Left ventricle myocardium inferior (tissue), 1 donor: Measurements from ENCODE around the gene CIAPIN1. TPM values are rescaled to one million over a fixed set of nuclear protein-coding genes. Genes with fewer than 3 reads are reported as not detected.
"Not testable (repeated sequence)": the region's sequence is repeated elsewhere in the genome, so short reads cannot be mapped to it uniquely, and the experiment has no call there.

ENCODE experiments used
- DNase-seq: peaks from one replicate; pipeline ENCODE4 v3.0.0-alpha.2; 2020
- H3K27ac ChIP-seq: fragments of 200-600 bp; replicated peaks from 2 replicates; pipeline ENCODE4 v1.8.0; 2021
- H3K27me3 ChIP-seq: fragments of 200-600 bp; 2 replicates; pipeline ENCODE4 v1.8.0; 2021; ENCODE audit warnings: low read depth
- H3K36me3 ChIP-seq: fragments of 200-600 bp; 2 replicates; pipeline ENCODE4 v1.8.0; 2021
- H3K4me1 ChIP-seq: fragments of 200-600 bp; 2 replicates; pipeline ENCODE4 v1.8.0; 2021
- H3K4me3 ChIP-seq: fragments of 200-600 bp; 2 replicates; pipeline ENCODE4 v1.8.0; 2021; ENCODE audit warnings: mild to moderate bottlenecking, moderate library complexity
- H3K9me3 ChIP-seq: fragments of 200-600 bp; replicated peaks from 2 replicates; pipeline ENCODE4 v1.8.0; 2021
- CTCF ChIP-seq: fragments of 200-600 bp; IDR thresholded peaks from 2 replicates; pipeline ENCODE4 v1.8.0; 2021; ENCODE audit warnings: antibody characterized with exemption, mild to moderate bottlenecking, borderline replicate concordance
- intact Hi-C: fragments of 100-400 bp; cut with micrococcal nuclease; formaldehyde crosslinking; loops from one replicate; pipeline ENCODE4 v1.11.0; 2022
- total RNA-seq: library from RNA; stranded (reverse); fragmentation: NEBNext Ultra II Directional; extraction: Animal tissue kit (Norgen Biotek cat#: 25700); gene quantifications from one replicate; pipeline ENCODE4 v1.2.1, GENCODE V29; 2021
- donor health status: DM: no; HTN: yes; CAD: no; lungs with severe emphysema.

The CIAPIN1 gene
- total RNA-seq, 1 donor from 2014 or later: 43.2 TPM

DNA sequence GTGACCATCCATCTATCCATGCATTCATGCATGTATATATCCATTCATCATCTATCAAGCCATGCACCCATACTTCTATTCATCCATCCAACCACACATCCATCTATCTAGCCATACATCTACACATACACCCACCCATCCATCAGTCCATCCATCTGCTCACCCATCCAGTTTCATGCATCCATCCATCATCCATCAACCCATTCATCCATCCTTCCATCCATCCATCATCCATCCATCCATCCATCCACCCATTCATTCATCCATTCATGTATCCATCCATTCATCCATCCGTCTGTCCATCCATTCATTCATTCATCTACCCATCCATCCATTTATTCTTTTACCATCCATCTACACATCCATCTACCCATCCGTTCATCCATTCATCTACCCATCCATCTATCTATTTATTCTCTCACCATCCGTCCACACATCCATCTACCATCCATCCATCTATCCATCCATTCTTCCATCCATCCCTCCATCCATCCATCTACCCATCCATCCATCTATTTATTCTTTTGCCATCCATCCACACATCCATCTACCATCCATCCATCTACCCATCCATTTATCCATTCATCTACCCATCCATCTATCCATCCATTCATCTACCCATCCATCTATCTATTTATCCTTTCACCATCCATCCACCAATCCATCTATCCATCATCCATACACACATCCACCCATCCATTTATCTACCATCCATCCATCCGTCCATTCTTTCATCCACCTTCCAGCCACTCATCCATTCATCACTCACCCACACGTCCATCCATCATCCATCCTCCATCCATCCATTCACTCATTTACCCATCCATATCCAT is 39.4 kb downstream of the CIAPIN1 start:
- no peak for DNase-seq
- intact Hi-C loops: no loop called here

DNA sequence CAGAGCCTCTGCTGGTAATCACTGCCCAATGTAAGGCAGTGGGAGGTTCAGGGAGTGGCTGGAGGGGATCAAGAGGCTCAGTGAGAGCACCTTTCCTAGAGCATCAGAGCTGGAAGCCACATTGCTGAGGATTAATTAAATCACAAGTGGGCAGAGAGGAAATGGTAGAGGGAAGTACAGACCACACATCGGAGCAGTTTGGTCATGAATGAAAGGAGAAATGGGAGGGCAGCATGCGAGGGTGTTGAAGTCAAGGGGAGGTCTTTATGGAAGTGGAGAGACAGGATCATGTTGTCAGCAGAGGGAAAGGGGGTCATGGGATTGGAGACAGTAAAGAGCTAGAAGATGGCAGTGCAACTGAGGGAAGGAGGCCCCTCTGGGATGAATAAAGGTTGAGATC is 40.3 kb downstream of the CIAPIN1 start:
- Histone ChIP-seq H3K4me1 (peaks cover 24% of the 10 kb centered on the region), H3K27ac (no peak overlapping the region), H3K9me3 (no peaks in the 10 kb centered on the region), H3K4me3 (no peak overlapping the region), H3K36me3 (no peaks in the 10 kb centered on the region), H3K27me3 (no peaks in the 10 kb centered on the region)
- intact Hi-C loops: no loop called here
- DNase-seq: no peak
- TF ChIP-seq CTCF: no peak

More for the DNA sequence above, 39.4 kb downstream of the CIAPIN1 start:
- TF ChIP-seq CTCF: no peak
- Histone ChIP-seq H3K27me3 (no peaks in the 10 kb centered on the region), H3K4me3 (no peak overlapping the region), H3K27ac (no peak overlapping the region), H3K9me3 (no peaks in the 10 kb centered on the region), H3K36me3 (no peaks in the 10 kb centered on the region), H3K4me1 (peaks cover 24% of the 10 kb centered on the region)

DNA sequence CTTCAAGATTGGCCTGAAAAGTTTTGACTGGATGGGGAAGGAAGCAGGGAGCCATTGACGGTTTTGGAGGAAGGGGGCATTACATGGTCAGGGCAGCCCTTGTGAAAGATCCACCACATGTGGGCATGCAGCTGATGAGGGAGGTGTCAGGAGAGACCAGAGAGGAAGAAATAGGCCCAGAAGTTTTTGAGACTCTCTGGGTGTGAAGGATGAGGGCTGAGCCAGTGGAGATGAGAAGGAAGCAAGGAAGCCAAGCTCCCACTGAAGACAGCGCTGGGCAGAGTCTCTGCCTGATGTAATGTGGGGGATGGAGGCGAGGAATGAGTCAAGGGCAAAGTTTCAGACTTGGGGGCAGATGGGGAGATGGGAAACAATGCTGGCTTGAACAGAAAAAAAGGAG is 42.1 kb downstream of the CIAPIN1 start:
- Histone ChIP-seq H3K4me1 (peaks cover 15% of the 10 kb centered on the region), H3K4me3 (no peak overlapping the region), H3K36me3 (no peaks in the 10 kb centered on the region), H3K27me3 (no peaks in the 10 kb centered on the region), H3K27ac (no peak overlapping the region), H3K9me3 (no peaks in the 10 kb centered on the region)
- intact Hi-C loops: no loop called here
- DNase-seq: no peak
- no peak for TF ChIP-seq CTCF

GRCh38 chr16:57403965-57404817 is 43.0 kb downstream of the CIAPIN1 start, which contains the start of gene CCL17:
TSS of gene CCL17 (plus strand) at chr16:57404767. CDS start at chr16:57413933, 9,166 bp downstream.
- Histone ChIP-seq H3K27me3 (no peaks in the 10 kb centered on the region), H3K4me1 (peaks cover 7% of the 10 kb centered on the region), H3K4me3 (no peak within 1 kb of the TSS), H3K9me3 (no peaks in the 10 kb centered on the region), H3K27ac (no peak within 1 kb of the TSS), H3K36me3 (no peaks in the 10 kb centered on the region)
- TF ChIP-seq CTCF: no peak
- intact Hi-C loops: no loop called here
- no peak for DNase-seq

DNA sequence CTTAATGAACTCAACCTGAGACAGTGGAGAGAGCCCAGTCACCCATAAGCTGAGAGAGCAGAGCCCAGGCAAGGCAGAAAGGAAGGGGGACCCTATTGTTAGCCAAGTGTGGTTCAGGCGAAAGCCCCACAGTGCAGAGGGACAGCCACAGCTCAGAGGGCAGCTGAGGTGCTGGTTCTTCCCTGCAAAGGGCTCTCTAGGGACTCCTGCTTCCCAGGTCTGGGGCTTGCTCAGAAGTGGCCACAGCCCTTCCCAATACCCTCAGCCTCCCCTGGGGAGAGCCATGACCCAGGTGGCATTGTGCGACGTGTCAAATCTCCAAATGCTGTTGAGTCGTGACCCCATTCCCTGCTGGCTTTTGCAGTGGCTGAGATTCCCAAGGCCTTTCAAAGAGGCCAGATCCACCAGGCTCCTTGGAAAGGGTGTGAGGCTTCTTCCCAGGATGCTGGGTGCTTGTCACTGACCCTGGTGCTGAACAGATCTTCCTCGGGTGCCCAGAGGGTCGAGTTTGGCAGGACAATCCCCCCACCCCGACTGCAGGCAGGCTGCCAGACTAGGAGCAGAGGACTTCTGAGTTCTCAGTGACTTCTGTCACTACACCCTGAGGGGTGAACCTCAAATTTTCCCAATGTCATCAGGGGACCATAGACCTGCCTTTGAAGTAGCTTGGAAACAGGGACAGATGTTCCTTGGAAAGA is 45.1 kb downstream of the CIAPIN1 start:
- H3K4me3 ChIP-seq: no peak overlapping the region
- no peak overlapping the region for H3K27ac ChIP-seq
- H3K27me3 ChIP-seq: no peaks in the 10 kb centered on the region
- TF ChIP-seq CTCF: no peak
- no peaks in the 10 kb centered on the region for H3K4me1 ChIP-seq
- no peaks in the 10 kb centered on the region for H3K36me3 ChIP-seq
- no peaks in the 10 kb centered on the region for H3K9me3 ChIP-seq
- intact Hi-C loops: no loop called here
- DNase-seq: no peak

GRCh38 chr16:57397493-57397892 is 49.7 kb downstream of the CIAPIN1 start:
- H3K27ac ChIP-seq, H3K27me3 ChIP-seq, H3K4me3 ChIP-seq, H3K36me3 ChIP-seq, intact Hi-C loops, DNase-seq, H3K9me3 ChIP-seq: not testable (repeated sequence)
- H3K4me1 ChIP-seq: peaks cover 10% of the 10 kb centered on the region
